BJ (cell line): ENCODE results near the gene KRTAP5-6. TPM values are rescaled to one million over a fixed set of nuclear protein-coding genes. Genes with fewer than 3 reads are reported as not detected.

ENCODE experiments used
- CTCF ChIA-PET: fragments of 350-600 bp; formaldehyde crosslinking; extraction: SDS; loops from one replicate; lab custom pipeline; 2021; ENCODE audit warnings: antibody characterized with exemption, inconsistent platforms; lab: Yijun Ruan, JAX
- POLR2A ChIA-PET: fragments of 300-600 bp; sonication (Branson Sonifier 250); formaldehyde crosslinking; extraction: SDS; loops from one replicate; lab custom pipeline; 2021; ENCODE audit warnings: antibody characterized with exemption; lab: Charles Lee
- DNase-seq: peaks from one replicate; pipeline ENCODE4 v3.0.0-alpha.2; 2011; ENCODE audit warnings: low read depth
- H3K27me3 ChIP-seq: 2 replicates; pipeline ENCODE4 v1.6.0; 2011; ENCODE audit warnings: low read length; ENCODE audit not compliant: control insufficient read depth, insufficient read depth
- H3K36me3 ChIP-seq: 2 replicates; pipeline ENCODE4 v1.5.1; 2011; ENCODE audit warnings: low read length; ENCODE audit not compliant: control insufficient read depth, insufficient read depth
- H3K4me3 ChIP-seq: 2 replicates; pipeline ENCODE4 v1.5.1; 2011; ENCODE audit warnings: low read depth, mild to moderate bottlenecking, control low read depth, low read length
- polyA plus RNA-seq: library from polyadenylated mRNA; depleted of rRNA; stranded (reverse); fragments of >200 nt; gene quantifications from 2 replicates; pipeline ENCODE4 v1.2.3, GENCODE V29; 2011
- TF ChIP-seq, protein P1 (sequence below): IDR thresholded peaks from 2 replicates; pipeline ENCODE4 v1.5.1; 2011; ENCODE audit warnings: low read depth, mild to moderate bottlenecking, control low read depth, inconsistent platforms, low read length, moderate library complexity; ENCODE audit not compliant: insufficient read depth

The KRTAP5-6 gene
- polyA plus RNA-seq, 1 experiment: not detected

DNA sequence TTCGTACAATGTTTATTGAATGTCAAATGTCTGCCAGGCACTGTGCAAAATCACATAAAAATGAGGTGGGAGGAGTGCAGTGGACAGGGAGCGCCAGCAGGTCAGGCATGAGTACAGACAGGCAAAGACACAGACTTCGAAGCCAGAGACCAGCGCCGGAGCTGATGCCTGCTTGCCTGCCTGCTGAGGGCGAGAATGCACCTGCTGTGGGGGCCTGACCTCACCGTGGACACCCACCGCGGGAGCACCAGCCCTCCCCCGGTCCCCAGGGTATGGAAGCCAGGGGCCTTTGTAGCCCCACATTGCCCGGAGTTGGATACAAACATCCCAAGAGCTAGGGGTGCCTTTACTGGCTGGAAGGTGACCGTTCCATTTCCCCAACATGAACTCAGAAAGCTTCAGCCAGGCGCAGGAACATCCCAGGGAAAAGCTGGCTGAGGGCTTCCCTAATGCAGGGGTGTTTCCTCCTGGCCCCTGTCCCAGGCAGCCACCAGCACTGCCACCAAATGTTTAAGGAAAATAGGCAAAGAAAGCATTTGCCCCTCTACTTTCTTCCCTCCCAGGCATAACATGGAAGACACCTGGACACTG lies 35.5 kb downstream of the KRTAP5-6 start:
- TF ChIP-seq, protein P1, sequence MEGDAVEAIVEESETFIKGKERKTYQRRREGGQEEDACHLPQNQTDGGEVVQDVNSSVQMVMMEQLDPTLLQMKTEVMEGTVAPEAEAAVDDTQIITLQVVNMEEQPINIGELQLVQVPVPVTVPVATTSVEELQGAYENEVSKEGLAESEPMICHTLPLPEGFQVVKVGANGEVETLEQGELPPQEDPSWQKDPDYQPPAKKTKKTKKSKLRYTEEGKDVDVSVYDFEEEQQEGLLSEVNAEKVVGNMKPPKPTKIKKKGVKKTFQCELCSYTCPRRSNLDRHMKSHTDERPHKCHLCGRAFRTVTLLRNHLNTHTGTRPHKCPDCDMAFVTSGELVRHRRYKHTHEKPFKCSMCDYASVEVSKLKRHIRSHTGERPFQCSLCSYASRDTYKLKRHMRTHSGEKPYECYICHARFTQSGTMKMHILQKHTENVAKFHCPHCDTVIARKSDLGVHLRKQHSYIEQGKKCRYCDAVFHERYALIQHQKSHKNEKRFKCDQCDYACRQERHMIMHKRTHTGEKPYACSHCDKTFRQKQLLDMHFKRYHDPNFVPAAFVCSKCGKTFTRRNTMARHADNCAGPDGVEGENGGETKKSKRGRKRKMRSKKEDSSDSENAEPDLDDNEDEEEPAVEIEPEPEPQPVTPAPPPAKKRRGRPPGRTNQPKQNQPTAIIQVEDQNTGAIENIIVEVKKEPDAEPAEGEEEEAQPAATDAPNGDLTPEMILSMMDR: no peak
- H3K36me3 ChIP-seq: no peaks in the 10 kb centered on the region
- CTCF ChIA-PET: no interaction called here
- no peak for DNase-seq
- peaks cover 10% of the 10 kb centered on the region for H3K27me3 ChIP-seq
- POLR2A ChIA-PET: no interaction called here
- no peak overlapping the region for H3K4me3 ChIP-seq

DNA sequence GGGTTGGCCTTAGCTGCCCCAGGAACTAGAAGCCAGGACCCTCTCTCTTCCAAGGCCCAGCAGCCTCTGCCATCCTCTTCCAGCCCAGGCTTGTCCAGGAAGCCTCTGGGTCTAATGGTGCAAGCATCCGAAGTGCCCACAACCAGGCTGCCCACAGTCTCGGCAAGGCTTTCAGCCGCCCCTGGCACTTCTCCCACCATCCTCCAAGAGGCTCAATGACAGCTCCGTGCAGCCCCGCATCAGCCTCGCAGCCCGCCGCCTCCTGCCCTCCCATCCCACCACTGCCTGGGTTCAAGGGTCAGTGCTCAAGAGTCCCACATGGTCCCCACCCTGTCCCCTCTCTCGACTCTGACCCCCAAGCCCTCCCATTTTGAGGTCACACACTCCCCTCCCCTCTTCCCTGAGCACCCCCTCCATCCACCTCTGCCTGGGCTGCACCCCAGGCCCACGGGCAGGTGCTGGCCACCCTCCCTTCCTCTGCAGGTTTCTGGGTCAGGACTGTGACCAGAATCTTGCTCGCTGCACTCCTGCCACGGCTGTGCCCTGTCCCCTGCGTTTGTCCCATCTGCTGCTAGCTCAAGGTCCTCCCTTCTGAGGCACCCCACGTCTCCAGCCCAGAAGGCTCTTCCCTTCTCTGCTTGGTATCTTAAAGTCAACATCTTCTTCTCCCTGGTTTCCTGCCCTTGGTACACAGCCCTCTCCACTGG lies 36.2 kb downstream of the KRTAP5-6 start:
- no peak for DNase-seq
- Histone ChIP-seq H3K27me3 (peaks cover 7% of the 10 kb centered on the region), H3K36me3 (no peaks in the 10 kb centered on the region), H3K4me3 (no peak overlapping the region)
- POLR2A ChIA-PET: no interaction called here
- CTCF ChIA-PET: interaction anchor here (0.9 to 1.8 kb wide), 2 partner anchors 39 to 423 kb away, joined by 3 to 11 read pairs; no protein-coding TSS in a partner anchor
- TF ChIP-seq, protein P1: no peak

DNA sequence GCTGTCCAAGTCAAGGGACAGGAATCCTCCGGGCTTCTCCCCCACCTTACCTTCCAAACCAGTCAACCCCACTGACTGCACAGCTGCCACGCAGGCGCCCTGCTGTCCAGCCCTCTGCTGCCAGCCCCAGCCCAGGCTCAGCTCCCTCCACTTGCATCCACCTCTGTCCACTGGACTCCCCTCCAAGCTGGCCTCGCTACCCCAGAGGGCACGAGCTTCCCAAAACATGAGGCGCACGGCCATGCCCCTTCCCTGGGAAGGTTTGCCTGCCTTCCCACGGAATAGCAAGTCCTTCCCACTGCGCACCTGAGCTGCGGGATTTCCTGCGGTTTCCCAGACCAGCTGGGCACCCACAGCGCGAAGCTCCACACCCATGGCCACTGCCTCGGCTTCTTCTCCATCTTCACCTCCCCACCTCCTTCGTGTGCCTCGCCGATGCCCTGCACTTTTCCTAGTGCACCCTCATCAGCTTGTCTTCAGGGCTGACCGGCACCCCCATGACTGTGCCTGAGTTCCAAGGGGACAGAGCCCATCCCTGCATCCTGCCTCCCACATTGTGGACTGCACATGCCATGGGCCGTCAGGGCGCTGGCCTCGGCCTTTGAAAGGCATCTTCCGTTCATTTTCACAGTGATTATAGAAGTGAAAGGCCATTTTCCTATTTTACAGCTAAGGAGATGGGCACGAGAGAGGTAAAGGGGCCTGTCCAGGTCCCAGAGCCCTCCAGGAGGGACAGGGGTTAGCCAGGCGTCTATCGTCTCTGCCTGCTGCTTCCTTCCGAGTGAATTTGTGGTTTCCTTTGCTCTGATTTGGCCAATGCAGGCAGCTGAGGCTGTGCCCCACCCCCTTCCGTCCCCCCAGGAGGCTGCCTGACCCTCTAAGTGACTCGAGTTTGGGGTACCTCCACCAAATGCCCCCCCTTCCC lies 37.0 kb downstream of the KRTAP5-6 start:
- no peaks in the 10 kb centered on the region for H3K36me3 ChIP-seq
- H3K4me3 ChIP-seq: no peak overlapping the region
- peaks cover 5% of the 10 kb centered on the region for H3K27me3 ChIP-seq
- ChIA-PET CTCF (interaction anchor here (0.9 to 1.8 kb wide), 2 partner anchors 40 to 422 kb away, joined by 3 to 11 read pairs; no protein-coding TSS in a partner anchor), POLR2A (no interaction called here)
- DNase-seq: no peak
- TF ChIP-seq, protein P1: no peak

DNA sequence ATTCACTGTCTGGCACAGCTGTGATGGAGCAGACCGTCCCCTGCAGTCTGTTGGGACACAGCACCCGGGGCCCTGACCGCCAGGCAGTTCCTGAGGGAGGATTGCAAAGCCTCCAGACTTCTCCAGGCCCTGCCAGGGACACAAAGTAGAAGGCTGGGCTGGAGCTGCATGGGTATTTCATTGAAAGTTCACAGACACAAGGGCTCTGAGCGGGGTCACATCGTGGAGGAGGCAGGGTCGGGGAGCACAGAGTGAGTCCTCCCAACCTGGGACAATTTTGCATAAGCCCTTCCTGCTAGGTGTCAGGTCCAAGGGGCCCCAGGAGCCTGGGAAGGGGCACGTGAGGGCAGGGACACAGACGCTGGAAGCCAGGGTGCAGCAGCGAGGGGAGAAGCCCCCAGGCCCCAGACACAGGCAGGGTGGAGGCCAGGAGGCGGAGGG lies 37.7 kb downstream of the KRTAP5-6 start:
- H3K4me3 ChIP-seq: no peak overlapping the region
- H3K27me3 ChIP-seq: peaks cover 3% of the 10 kb centered on the region; the same call in 1 of the 2 replicates
- TF ChIP-seq, protein P1: no peak
- ChIA-PET POLR2A (no interaction called here), CTCF (interaction anchor here (0.5 to 1.8 kb wide), 3 partner anchors 41 to 149 kb away, joined by 3 to 11 read pairs (median 3); no protein-coding TSS in a partner anchor)
- no peak for DNase-seq
- H3K36me3 ChIP-seq: no peaks in the 10 kb centered on the region

DNA sequence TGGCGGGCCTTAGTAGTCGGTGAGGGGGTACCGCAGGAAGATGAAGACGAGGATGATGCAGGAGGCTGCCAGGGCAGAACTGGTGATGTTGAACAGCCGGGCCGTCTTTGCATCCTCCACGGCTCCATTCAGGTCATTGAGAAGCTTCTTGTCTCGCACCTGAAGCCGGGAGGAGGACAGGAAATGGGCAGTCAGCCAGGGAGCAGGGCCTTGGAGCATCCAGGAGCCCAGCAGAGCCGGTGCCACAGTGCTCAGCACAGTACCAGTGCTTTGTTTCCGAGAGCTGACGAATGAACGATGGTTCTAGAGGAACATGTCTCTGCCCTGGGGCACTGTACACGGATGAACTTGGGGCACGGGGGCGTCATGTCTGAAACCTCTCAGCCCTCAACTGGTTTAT lies 38.3 kb downstream of the KRTAP5-6 start:
- TF ChIP-seq, protein P1: no peak
- H3K4me3 ChIP-seq: no peak overlapping the region
- CTCF ChIA-PET: interaction anchor here (0.5 to 1.8 kb wide), 3 partner anchors 41 to 148 kb away, joined by 3 to 11 read pairs (median 3); no protein-coding TSS in a partner anchor
- H3K36me3 ChIP-seq: no peaks in the 10 kb centered on the region
- H3K27me3 ChIP-seq: peaks cover 3% of the 10 kb centered on the region; the same call in 1 of the 2 replicates
- POLR2A ChIA-PET: no interaction called here
- DNase-seq: no peak
